WTC11 (cell line): Measurements from ENCODE around the gene PCGF1. TPM values are rescaled to one million over a fixed set of nuclear protein-coding genes. Genes with fewer than 3 reads are reported as not detected.

Source experiments
- CBFB ChIP-seq: sonication (generic); formaldehyde crosslinking; IDR thresholded peaks from 2 replicates; pipeline ENCODE4 v1.8.1; 2022; ENCODE audit warnings: mild to moderate bottlenecking, low read depth, missing genetic modification reagents
- ETV6 ChIP-seq: sonication (generic); formaldehyde crosslinking; IDR thresholded peaks from 2 replicates; pipeline ENCODE4 v1.8.1; 2022; ENCODE audit warnings: mild to moderate bottlenecking, missing genetic modification reagents
- FOXJ3 ChIP-seq: sonication (generic); formaldehyde crosslinking; IDR thresholded peaks from 2 replicates; pipeline ENCODE4 v1.9.0; 2021; ENCODE audit warnings: missing genetic modification reagents, mild to moderate bottlenecking, borderline replicate concordance
- GABPB1 ChIP-seq: sonication (generic); formaldehyde crosslinking; IDR thresholded peaks from 2 replicates; pipeline ENCODE4 v1.8.1; 2023; ENCODE audit warnings: mild to moderate bottlenecking, missing genetic modification reagents
- IRF1 ChIP-seq: sonication (generic); formaldehyde crosslinking; IDR thresholded peaks from 2 replicates; pipeline ENCODE4 v1.8.0; 2023; ENCODE audit warnings: missing genetic modification reagents
- IRF2 ChIP-seq: sonication (generic); formaldehyde crosslinking; IDR thresholded peaks from 2 replicates; pipeline ENCODE4 v1.8.0; 2022; ENCODE audit warnings: low read depth, missing genetic modification reagents, borderline replicate concordance
- JUN ChIP-seq: sonication (generic); formaldehyde crosslinking; IDR thresholded peaks from 2 replicates; pipeline ENCODE4 v1.8.0; 2023; ENCODE audit warnings: mild to moderate bottlenecking, missing genetic modification reagents
- NFATC4 ChIP-seq: fragments of 250-450 bp; sonication (Bioruptor Pico); IDR thresholded peaks from 2 replicates; pipeline ENCODE4 v1.9.0; 2021; ENCODE audit warnings: mild to moderate bottlenecking
- NR2C2 ChIP-seq: sonication (generic); formaldehyde crosslinking; IDR thresholded peaks from 2 replicates; pipeline ENCODE4 v1.8.0; 2022; ENCODE audit warnings: mild to moderate bottlenecking, missing genetic modification reagents
- RELA ChIP-seq: sonication (generic); formaldehyde crosslinking; IDR thresholded peaks from 2 replicates; pipeline ENCODE4 v1.8.1; 2022; ENCODE audit warnings: missing genetic modification reagents, mild to moderate bottlenecking, borderline replicate concordance
- SMAD3 ChIP-seq: sonication (generic); formaldehyde crosslinking; IDR thresholded peaks from 2 replicates; pipeline ENCODE4 v1.8.0; 2022; ENCODE audit warnings: missing genetic modification reagents, mild to moderate bottlenecking, borderline replicate concordance
- SMAD4 ChIP-seq: sonication (generic); formaldehyde crosslinking; IDR thresholded peaks from 2 replicates; pipeline ENCODE4 v1.8.0; 2022; ENCODE audit warnings: mild to moderate bottlenecking, missing genetic modification reagents
- SOX15 ChIP-seq: fragments of 250-450 bp; sonication (Bioruptor Pico); IDR thresholded peaks from 2 replicates; pipeline ENCODE4 v1.9.0; 2021; ENCODE audit warnings: mild to moderate bottlenecking
- TEAD1 ChIP-seq: sonication (generic); formaldehyde crosslinking; IDR thresholded peaks from 2 replicates; pipeline ENCODE4 v1.8.0; 2022; ENCODE audit warnings: mild to moderate bottlenecking, missing genetic modification reagents
- ZNF121 ChIP-seq: sonication (generic); formaldehyde crosslinking; IDR thresholded peaks from 2 replicates; pipeline ENCODE4 v1.8.0; 2023; ENCODE audit warnings: missing genetic modification reagents
- ZNF219 ChIP-seq: sonication (generic); formaldehyde crosslinking; IDR thresholded peaks from 2 replicates; pipeline ENCODE4 v1.8.0; 2023; ENCODE audit warnings: missing genetic modification reagents, mild to moderate bottlenecking, borderline replicate concordance
- ZNF317 ChIP-seq: sonication (generic); formaldehyde crosslinking; IDR thresholded peaks from 2 replicates; pipeline ENCODE4 v1.8.1; 2023; ENCODE audit warnings: low read depth, mild to moderate bottlenecking, moderate library complexity, missing genetic modification reagents, borderline replicate concordance
- ZNF512 ChIP-seq: sonication (generic); formaldehyde crosslinking; IDR thresholded peaks from 2 replicates; pipeline ENCODE4 v1.8.1; 2022; ENCODE audit warnings: missing genetic modification reagents, borderline replicate concordance
- ZNF532 ChIP-seq: fragments of 250-450 bp; sonication (Bioruptor Pico); IDR thresholded peaks from 2 replicates; pipeline ENCODE4 v1.9.0; 2021; ENCODE audit warnings: mild to moderate bottlenecking, borderline replicate concordance
- total RNA-seq: library from RNA; stranded (reverse); gene quantifications from 3 replicates; pipeline ENCODE4 v1.2.3, GENCODE V29; 2021
- TF ChIP-seq, protein P1 (sequence below): sonication (generic); formaldehyde crosslinking; IDR thresholded peaks from 2 replicates; pipeline ENCODE4 v1.8.1; 2023; ENCODE audit warnings: mild to moderate bottlenecking, moderate library complexity, missing genetic modification reagents
- TF ChIP-seq, protein P2 (sequence below): sonication (generic); formaldehyde crosslinking; IDR thresholded peaks from 2 replicates; pipeline ENCODE4 v1.8.0; 2022; ENCODE audit warnings: mild to moderate bottlenecking, missing genetic modification reagents
- TF ChIP-seq, protein P3 (sequence below): sonication (generic); formaldehyde crosslinking; IDR thresholded peaks from 2 replicates; pipeline ENCODE4 v1.8.1; 2023; ENCODE audit warnings: mild to moderate bottlenecking, missing genetic modification reagents, borderline replicate concordance
- TF ChIP-seq, protein P4 (sequence below): sonication (generic); formaldehyde crosslinking; IDR thresholded peaks from 2 replicates; pipeline ENCODE4 v1.8.1; 2022; ENCODE audit warnings: low read depth, missing genetic modification reagents, borderline replicate concordance

The PCGF1 gene
- total RNA-seq, 1 experiment from 2014 or later: 15.7 TPM

GRCh38 chr2:74515271-74515980, 7.9 kb upstream of the PCGF1 start (continued):
- TF ChIP-seq ZNF512 (CRISPR knock-in tag): no peak
- peak; percentile 1; the same call in 1 of the 2 replicates for TF ChIP-seq NR2C2 (CRISPR knock-in tag)
- TF ChIP-seq FOXJ3 (CRISPR knock-in tag): no peak
- no peak; the same call in 1 of the 2 replicates for TF ChIP-seq SMAD4 (CRISPR knock-in tag)
- TF ChIP-seq ZNF219 (CRISPR knock-in tag): no peak
- TF ChIP-seq, protein P1, sequence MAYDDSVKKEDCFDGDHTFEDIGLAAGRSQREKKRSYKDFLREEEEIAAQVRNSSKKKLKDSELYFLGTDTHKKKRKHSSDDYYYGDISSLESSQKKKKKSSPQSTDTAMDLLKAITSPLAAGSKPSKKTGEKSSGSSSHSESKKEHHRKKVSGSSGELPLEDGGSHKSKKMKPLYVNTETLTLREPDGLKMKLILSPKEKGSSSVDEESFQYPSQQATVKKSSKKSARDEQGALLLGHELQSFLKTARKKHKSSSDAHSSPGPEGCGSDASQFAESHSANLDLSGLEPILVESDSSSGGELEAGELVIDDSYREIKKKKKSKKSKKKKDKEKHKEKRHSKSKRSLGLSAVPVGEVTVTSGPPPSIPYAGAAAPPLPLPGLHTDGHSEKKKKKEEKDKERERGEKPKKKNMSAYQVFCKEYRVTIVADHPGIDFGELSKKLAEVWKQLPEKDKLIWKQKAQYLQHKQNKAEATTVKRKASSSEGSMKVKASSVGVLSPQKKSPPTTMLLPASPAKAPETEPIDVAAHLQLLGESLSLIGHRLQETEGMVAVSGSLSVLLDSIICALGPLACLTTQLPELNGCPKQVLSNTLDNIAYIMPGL (CRISPR knock-in tag): 0 out of 2 replicates have a peak, but pooled peaks have one; percentile 7
- TF ChIP-seq IRF2: no peak
- TF ChIP-seq SMAD3 (CRISPR knock-in tag): no peak
- TF ChIP-seq ZNF121 (CRISPR knock-in tag): no peak
- TF ChIP-seq RELA (CRISPR knock-in tag): no peak
- TF ChIP-seq, protein P2, sequence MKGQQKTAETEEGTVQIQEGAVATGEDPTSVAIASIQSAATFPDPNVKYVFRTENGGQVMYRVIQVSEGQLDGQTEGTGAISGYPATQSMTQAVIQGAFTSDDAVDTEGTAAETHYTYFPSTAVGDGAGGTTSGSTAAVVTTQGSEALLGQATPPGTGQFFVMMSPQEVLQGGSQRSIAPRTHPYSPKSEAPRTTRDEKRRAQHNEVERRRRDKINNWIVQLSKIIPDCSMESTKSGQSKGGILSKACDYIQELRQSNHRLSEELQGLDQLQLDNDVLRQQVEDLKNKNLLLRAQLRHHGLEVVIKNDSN: peak; percentile 47; the same call in 1 of the 2 replicates
- TF ChIP-seq, protein P3, sequence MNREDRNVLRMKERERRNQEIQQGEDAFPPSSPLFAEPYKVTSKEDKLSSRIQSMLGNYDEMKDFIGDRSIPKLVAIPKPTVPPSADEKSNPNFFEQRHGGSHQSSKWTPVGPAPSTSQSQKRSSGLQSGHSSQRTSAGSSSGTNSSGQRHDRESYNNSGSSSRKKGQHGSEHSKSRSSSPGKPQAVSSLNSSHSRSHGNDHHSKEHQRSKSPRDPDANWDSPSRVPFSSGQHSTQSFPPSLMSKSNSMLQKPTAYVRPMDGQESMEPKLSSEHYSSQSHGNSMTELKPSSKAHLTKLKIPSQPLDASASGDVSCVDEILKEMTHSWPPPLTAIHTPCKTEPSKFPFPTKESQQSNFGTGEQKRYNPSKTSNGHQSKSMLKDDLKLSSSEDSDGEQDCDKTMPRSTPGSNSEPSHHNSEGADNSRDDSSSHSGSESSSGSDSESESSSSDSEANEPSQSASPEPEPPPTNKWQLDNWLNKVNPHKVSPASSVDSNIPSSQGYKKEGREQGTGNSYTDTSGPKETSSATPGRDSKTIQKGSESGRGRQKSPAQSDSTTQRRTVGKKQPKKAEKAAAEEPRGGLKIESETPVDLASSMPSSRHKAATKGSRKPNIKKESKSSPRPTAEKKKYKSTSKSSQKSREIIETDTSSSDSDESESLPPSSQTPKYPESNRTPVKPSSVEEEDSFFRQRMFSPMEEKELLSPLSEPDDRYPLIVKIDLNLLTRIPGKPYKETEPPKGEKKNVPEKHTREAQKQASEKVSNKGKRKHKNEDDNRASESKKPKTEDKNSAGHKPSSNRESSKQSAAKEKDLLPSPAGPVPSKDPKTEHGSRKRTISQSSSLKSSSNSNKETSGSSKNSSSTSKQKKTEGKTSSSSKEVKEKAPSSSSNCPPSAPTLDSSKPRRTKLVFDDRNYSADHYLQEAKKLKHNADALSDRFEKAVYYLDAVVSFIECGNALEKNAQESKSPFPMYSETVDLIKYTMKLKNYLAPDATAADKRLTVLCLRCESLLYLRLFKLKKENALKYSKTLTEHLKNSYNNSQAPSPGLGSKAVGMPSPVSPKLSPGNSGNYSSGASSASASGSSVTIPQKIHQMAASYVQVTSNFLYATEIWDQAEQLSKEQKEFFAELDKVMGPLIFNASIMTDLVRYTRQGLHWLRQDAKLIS: no peak
- TF ChIP-seq TEAD1 (CRISPR knock-in tag): peak; percentile 37; the same call in 1 of the 2 replicates
- TF ChIP-seq, protein P4, sequence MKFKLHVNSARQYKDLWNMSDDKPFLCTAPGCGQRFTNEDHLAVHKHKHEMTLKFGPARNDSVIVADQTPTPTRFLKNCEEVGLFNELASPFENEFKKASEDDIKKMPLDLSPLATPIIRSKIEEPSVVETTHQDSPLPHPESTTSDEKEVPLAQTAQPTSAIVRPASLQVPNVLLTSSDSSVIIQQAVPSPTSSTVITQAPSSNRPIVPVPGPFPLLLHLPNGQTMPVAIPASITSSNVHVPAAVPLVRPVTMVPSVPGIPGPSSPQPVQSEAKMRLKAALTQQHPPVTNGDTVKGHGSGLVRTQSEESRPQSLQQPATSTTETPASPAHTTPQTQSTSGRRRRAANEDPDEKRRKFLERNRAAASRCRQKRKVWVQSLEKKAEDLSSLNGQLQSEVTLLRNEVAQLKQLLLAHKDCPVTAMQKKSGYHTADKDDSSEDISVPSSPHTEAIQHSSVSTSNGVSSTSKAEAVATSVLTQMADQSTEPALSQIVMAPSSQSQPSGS (CRISPR knock-in tag): no peak
- no peak for TF ChIP-seq GABPB1 (CRISPR knock-in tag)
- no peak for TF ChIP-seq JUN (CRISPR knock-in tag)
- TF ChIP-seq ZNF532 (CRISPR knock-in tag): no peak
- TF ChIP-seq NFATC4 (CRISPR knock-in tag): no peak
- no peak for TF ChIP-seq SOX15 (CRISPR knock-in tag)
- TF ChIP-seq ZNF317 (CRISPR knock-in tag): 0 out of 2 replicates have a peak, but pooled peaks have one; percentile 36
- TF ChIP-seq CBFB (CRISPR knock-in tag): no peak
- TF ChIP-seq IRF1: no peak
- no peak for TF ChIP-seq ETV6 (CRISPR knock-in tag)
